G401.6 (cell line): ENCODE data around the gene KRT84.
"Not testable (repeated sequence)": the region's sequence is repeated elsewhere in the genome, so short reads cannot be mapped to it uniquely, and the experiment has no call there.

ENCODE experiments used
- FAIRE-seq: peaks from 2 replicates; lab custom pipeline; 2012; peaks lifted over from hg19 to GRCh38; lab: Jason Lieb, UNC

KRT84 gene

GRCh38 chr12:52410589-52411248 is 25.3 kb upstream of the KRT84 start:
- not testable (repeated sequence) for FAIRE-seq

- no peak for FAIRE-seq
Measured at GRCh38 chr12:52407918-52408317, 22.5 kb upstream of the KRT84 start.

DNA sequence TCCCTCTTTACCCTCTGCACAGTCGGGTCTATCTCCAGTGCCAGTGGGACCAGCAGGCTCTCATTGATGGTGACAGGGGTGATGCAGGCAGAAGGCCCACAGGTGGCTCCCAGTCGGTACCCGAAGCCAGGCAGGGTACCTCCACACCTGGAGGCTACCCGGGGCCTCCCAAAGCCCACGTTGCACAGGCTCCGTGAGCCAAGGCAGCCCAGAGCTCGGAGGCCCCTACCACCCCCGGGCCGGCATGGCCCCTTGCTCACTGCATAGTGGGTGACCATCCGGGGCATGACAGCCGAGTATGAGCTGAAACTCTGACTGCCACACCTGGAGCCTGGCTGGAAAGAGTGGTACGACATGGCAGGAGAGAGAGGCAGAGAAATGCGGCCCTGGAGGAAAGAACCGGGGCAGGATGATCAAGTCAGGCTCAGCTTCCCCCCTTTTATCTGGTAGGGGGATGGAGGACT is 20.5 kb upstream of the KRT84 start, which contains the start of gene KRT82:
Gene KRT82 (minus strand): TSS at position 414 of the 464 bp plus-strand sequence. CDS start 58 bp downstream, at position 356.
- FAIRE-seq: no peak

DNA sequence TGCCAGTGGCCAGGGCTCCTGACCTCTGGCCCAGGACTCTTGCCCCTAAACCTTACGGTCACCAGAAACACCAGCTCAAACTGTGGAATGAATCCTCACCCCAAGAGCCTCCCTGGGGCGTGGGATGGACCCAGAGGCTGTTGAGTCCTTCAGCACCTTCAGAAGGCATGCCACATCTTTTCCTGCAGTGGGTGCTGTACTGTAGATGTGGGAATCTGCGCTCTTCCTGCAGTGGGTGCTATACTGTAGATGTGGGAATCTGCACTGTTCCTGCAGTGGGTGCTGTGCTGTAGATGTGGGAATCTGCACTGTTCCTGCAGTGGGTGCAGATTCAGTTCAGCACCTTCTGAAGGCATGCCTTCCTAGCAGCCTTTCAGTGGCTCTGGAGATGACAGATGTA is 19.5 kb upstream of the KRT84 start:
- FAIRE-seq: no peak

DNA sequence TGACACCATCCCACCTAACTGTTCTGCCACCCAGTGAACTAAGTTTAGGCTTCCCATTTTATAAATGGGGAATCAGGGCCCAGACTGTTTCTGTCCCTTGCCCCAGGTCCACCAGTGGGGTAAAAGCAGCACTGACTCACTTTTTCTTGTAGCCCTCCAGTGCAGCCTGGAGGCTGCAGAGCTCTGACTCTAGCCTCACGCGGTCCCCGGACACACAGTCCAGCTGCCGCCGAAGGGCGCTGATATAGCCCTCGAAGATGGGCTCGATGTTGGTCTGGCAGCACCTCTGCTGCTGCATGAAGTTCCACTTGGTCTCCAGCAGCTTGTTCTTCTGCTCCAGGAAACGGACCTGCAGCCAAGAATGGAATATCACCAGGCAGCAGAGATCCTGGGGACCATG is 18.1 kb upstream of the KRT84 start:
- no peak for FAIRE-seq

GRCh38 chr12:52402873-52403540 is 17.6 kb upstream of the KRT84 start:
- FAIRE-seq: no peak

GRCh38 chr12:52402377-52402776 is 16.9 kb upstream of the KRT84 start:
- FAIRE-seq: no peak

DNA sequence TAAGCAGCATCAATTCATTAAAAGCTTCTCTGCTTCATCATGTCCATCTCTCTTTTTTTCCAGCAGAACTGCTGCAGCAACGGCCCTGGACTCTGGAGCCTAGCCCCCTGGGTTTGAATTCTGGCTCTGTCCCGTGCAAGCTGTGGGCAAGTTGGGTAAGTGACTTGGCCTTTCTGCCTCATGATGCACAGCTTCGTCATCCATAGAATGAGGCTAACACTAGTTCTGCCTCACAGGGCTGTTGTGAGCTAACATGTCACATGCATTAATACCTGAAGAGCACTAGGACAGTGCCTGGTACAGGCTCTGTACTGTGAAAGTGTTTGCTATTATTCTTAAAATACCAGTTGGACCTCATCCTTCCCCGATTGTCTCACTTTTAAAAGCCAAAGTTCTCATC is 16.5 kb upstream of the KRT84 start:
- no peak for FAIRE-seq

DNA sequence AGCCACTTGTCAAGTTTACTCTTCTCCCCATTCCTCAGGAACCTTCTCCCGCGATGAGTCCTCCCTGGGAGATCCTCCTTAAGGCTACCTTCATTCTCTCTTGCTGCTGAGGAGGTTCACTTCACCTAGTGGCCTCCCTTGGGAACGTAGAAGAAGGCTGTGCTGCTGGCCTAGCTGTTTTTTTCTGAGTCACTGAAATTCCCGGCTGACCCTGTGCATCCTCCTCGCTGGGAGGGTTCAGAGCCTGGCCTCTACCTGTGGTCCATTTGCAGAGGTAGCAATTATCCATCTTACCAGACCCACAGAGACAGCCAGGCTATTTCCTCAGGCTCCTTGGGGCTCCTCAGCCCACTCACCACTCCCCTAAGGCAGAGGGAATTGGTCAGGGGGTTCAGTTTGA is 16.1 kb upstream of the KRT84 start:
- FAIRE-seq: no peak

- FAIRE-seq: no peak
Measured at GRCh38 chr12:52400906-52401305, 15.5 kb upstream of the KRT84 start.

GRCh38 chr12:52399756-52400155 is 14.3 kb upstream of the KRT84 start:
- no peak for FAIRE-seq

DNA sequence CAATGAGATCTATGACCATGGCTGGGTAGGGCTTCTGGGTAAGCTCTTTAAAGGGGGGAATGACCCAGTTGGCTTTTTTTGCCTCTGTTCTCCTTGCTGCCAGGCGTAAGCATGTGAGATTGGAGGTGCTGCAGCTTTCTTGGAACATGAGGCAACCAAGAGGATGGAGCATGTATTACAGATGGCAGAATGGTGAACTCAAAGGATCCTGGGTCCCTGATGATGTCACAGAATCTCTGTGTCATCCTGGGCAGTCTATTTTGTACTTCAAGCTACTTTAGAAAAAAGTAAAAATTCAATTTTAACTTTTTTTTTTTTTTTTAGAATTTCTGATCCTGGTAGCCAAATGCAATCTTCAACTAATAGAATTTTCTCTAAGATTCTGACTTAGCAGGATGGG is 12.7 kb upstream of the KRT84 start:
- FAIRE-seq: no peak

- FAIRE-seq: no peak
Measured at GRCh38 chr12:52396656-52397055, 11.2 kb upstream of the KRT84 start.

GRCh38 chr12:52395761-52396434 is 10.4 kb upstream of the KRT84 start:
- no peak for FAIRE-seq

DNA sequence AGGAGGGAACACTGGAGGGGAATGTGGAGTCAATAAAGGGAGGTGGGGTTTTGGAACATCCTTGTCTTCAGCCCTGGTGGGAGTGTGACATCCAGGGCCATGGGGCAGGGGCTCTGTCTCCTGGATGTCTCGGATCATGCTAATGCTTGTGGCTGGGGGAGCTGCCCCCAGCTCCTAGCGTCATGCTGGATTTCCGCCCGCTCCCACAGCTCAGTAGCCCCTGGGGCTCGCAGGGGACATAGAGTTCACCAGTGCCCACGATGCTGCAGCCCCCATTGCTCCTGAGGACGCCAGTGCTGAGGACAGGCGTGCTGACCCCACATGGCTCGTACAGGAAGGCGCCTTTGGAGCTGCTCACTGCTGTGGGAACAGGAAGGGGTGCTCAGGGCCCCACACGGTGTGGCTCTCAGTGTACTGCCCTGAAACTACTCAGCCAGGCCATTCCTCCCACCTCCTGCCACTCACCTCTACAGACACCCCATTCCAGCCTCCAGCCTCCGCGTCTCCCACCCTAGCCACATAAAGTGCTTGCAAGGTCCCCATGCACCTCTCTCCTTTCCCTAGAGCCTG is 9.5 kb upstream of the KRT84 start:
- no peak for FAIRE-seq

DNA sequence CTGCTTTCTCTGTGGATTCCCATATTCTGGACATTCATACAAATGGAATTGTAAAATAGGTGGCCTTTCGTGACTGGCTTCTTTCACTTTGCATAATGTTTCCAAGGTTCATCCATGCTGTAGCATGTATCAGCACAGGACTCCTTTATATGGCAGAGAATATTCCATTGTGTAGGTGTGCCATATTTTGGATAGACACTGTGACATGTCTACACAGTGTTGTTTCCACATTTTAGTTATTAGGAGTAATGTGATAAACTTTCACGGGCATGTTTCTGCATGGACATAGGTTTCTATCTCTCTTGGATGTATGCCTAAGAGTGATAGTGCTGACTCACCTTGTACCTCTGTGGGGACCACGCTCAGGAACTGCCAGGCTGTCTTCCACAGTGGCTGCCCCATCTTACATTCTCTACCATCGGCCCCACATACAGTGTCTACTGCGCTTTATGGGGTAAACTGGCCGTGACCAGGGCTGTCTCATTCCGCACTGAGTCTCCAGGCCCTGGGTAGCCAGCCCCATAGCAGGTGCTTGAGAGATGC is 7.1 kb upstream of the KRT84 start:
- no peak for FAIRE-seq

DNA sequence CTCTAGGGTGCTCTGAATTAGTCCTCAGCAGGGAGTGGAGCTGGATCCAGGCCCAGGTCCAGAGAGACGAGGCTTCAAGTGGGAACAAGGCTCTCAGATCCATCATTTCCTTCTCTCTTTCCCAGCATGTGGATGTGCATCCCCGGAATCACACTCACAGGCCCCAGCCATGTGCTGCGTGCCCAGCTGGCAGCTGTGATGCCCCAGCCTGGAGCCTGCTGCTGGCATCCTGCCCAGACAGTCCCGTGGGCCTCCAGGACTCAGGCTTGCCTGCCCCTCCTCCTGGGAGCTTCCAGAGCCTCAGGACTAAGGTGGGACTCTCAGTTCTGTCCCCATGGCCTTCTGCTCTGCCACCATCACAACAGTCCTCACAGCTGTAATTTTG is 6.2 kb upstream of the KRT84 start:
- FAIRE-seq: no peak

GRCh38 chr12:52390739-52391617 is 5.5 kb upstream of the KRT84 start:
- no peak for FAIRE-seq

DNA sequence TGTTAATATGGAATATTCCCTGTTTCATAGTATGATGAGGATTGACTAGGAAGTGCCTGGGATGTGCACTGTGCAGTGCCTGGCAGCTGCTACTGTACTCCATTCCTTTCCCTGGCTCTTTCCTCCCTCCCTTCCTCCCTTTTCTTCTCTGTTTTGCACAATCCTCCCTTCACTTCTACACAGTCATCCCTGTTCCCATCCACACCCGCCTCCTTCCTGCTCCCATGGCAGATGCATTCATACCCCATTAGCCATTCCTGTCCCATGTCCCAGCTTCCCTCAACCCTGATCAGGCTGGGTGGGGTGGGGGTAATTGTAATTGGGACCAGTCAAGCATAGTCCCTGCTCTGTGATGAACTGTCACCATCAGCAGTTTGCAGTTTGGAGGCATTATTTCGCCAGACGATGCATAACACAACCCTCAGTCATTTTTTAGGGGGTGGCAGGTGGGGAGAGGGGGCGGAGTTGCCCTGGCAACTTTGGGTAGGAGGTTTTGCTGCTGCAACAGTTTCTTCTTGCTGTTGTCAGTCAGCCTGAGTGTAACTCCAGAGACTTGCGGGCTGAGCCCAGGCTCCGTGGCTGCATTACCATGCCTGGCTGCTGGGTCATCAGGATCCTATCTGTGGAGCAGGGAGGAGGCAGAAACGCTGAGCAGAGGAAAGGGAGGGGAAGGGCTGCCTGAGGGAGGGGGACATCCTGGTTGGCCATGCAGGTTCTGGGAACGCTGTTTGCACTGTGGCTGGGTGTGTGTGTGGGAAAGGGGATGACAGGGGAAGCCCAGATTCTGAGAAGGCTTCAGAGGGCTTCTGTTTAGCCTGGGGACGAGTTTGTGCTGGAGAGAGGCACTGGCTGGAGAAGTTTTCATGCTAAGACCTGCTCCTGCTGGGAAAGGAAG is 4.1 kb upstream of the KRT84 start:
- FAIRE-seq: no peak

- FAIRE-seq: no peak
Measured at GRCh38 chr12:52387859-52388258, 2.4 kb upstream of the KRT84 start.

DNA sequence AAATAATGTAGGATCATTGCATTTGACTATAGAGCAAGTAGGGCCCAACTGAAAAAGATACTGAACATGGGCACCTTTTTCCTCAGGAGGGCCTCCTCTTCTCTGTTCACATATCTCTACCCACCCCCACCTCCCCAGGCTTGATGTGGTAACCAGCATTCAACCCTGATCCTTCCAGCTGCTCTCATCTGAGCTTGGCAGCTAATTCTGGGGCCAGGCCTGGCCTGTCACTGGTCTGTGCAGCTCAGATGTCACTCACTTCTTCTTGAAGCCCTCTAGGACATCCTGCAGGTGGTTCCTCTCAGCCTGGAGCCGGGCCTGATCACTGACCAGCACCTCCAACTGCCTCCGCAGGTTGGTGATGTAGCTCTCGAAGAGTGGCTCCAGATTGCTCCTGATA is 2.1 kb downstream of the KRT84 start:
- FAIRE-seq: no peak
